ENCODE data around the gene LYPD5. TPM values are rescaled to one million over a fixed set of nuclear protein-coding genes. Genes with fewer than 3 reads are reported as not detected.
"Not testable (repeated sequence)": the region's sequence is repeated elsewhere in the genome, so short reads cannot be mapped to it uniquely, and the experiment has no call there.

LYPD5 gene
- total RNA-seq, 1 donor from 2014 or later = not detected

GRCh38 chr19:43765109-43765876, 37.0 kb downstream of the LYPD5 start:
- no peaks in the 10 kb centered on the region for H3K9me3 Mint-ChIP-seq (ENCODE audit: unreplicated experiment)
- H3K4me1 Mint-ChIP-seq (ENCODE audit: unreplicated experiment) = peaks cover 43% of the 10 kb centered on the region
- TF ChIP-seq CTCF (IDR thresholded peaks at IDR 0.05) = no peak
- H3K27me3 Mint-ChIP-seq (ENCODE audit: unreplicated experiment) = no peaks in the 10 kb centered on the region
- H3K27ac Mint-ChIP-seq (ENCODE audit: unreplicated experiment) = peak overlapping the region; percentile 91
- DNase-seq (ENCODE audit: extremely low spot score, unreplicated experiment) = peak; percentile 87
- H3K36me3 Mint-ChIP-seq (ENCODE audit: unreplicated experiment) = no peaks in the 10 kb centered on the region
- no peak overlapping the region for H3K4me3 Mint-ChIP-seq (ENCODE audit: unreplicated experiment)

- not testable (repeated sequence) for H3K4me3 Mint-ChIP-seq (ENCODE audit: unreplicated experiment)
Measured at GRCh38 chr19:43764684-43765083, 37.6 kb downstream of the LYPD5 start.

GRCh38 chr19:43763473-43763939, 38.7 kb downstream of the LYPD5 start:
- no peaks in the 10 kb centered on the region for H3K36me3 Mint-ChIP-seq (ENCODE audit: unreplicated experiment)
- no peaks in the 10 kb centered on the region for H3K27me3 Mint-ChIP-seq (ENCODE audit: unreplicated experiment)
- no peak for TF ChIP-seq CTCF (IDR thresholded peaks at IDR 0.05)
- H3K9me3 Mint-ChIP-seq (ENCODE audit: unreplicated experiment) = no peaks in the 10 kb centered on the region
- peak overlapping the region; percentile 69 for H3K27ac Mint-ChIP-seq (ENCODE audit: unreplicated experiment)
- DNase-seq (ENCODE audit: extremely low spot score, unreplicated experiment) = no peak
- H3K4me1 Mint-ChIP-seq (ENCODE audit: unreplicated experiment) = peaks cover 55% of the 10 kb centered on the region
- no peak overlapping the region for H3K4me3 Mint-ChIP-seq (ENCODE audit: unreplicated experiment)

More at GRCh38 chr19:43764684-43765083, 37.6 kb downstream of the LYPD5 start:
- Mint-ChIP-seq H3K27ac (ENCODE audit: unreplicated experiment) (peak overlapping the region; percentile 91), H3K4me1 (ENCODE audit: unreplicated experiment) (peaks cover 45% of the 10 kb centered on the region)
- not testable (repeated sequence) for H3K9me3 Mint-ChIP-seq (ENCODE audit: unreplicated experiment); H3K36me3 Mint-ChIP-seq (ENCODE audit: unreplicated experiment); H3K27me3 Mint-ChIP-seq (ENCODE audit: unreplicated experiment); DNase-seq (ENCODE audit: extremely low spot score, unreplicated experiment)

- no peak overlapping the region for H3K27ac Mint-ChIP-seq (ENCODE audit: unreplicated experiment)
- peaks cover 60% of the 10 kb centered on the region for H3K4me1 Mint-ChIP-seq (ENCODE audit: unreplicated experiment)
- H3K27me3 Mint-ChIP-seq (ENCODE audit: unreplicated experiment) = no peaks in the 10 kb centered on the region
- TF ChIP-seq CTCF (IDR thresholded peaks at IDR 0.05) = no peak
- no peaks in the 10 kb centered on the region for H3K36me3 Mint-ChIP-seq (ENCODE audit: unreplicated experiment)
- no peaks in the 10 kb centered on the region for H3K9me3 Mint-ChIP-seq (ENCODE audit: unreplicated experiment)
- no peak overlapping the region for H3K4me3 Mint-ChIP-seq (ENCODE audit: unreplicated experiment)
- no peak for DNase-seq (ENCODE audit: extremely low spot score, unreplicated experiment)
Measured at GRCh38 chr19:43762814-43763213, 39.4 kb downstream of the LYPD5 start.

GRCh38 chr19:43760941-43761340, 41.3 kb downstream of the LYPD5 start:
- Mint-ChIP-seq H3K4me3 (ENCODE audit: unreplicated experiment) (no peak overlapping the region), H3K9me3 (ENCODE audit: unreplicated experiment) (no peaks in the 10 kb centered on the region), H3K36me3 (ENCODE audit: unreplicated experiment) (no peaks in the 10 kb centered on the region), H3K27ac (ENCODE audit: unreplicated experiment) (peak overlapping the region; percentile 27), H3K27me3 (ENCODE audit: unreplicated experiment) (no peaks in the 10 kb centered on the region), H3K4me1 (ENCODE audit: unreplicated experiment) (peaks cover 68% of the 10 kb centered on the region)
- no peak for TF ChIP-seq CTCF (IDR thresholded peaks at IDR 0.05)
- DNase-seq (ENCODE audit: extremely low spot score, unreplicated experiment) = no peak

Data from osteocyte (in vitro differentiated cells).